ENCODE measurements around the gene SLC7A4. TPM values are rescaled to one million over a fixed set of nuclear protein-coding genes. Genes with fewer than 3 reads are reported as not detected.

SLC7A4 gene
- total RNA-seq, 1 donor from 2014 or later, result 5.6 TPM

- no peak for DNase-seq (ENCODE audit: low spot score)
Observed at GRCh38 chr22:20997536-20998257, 34.7 kb downstream of the SLC7A4 start.

GRCh38 chr22:20996598-20997535 lies 35.5 kb downstream of the SLC7A4 start:
- DNase-seq (ENCODE audit: low spot score), result no peak

GRCh38 chr22:20996031-20996410 lies 36.3 kb downstream of the SLC7A4 start:
- DNase-seq (ENCODE audit: low spot score), result no peak

GRCh38 chr22:20995329-20996030 lies 36.9 kb downstream of the SLC7A4 start:
- DNase-seq (ENCODE audit: low spot score), result no peak

- no peak for DNase-seq (ENCODE audit: low spot score)
Observed at GRCh38 chr22:20994902-20995241, 37.5 kb downstream of the SLC7A4 start.

- DNase-seq (ENCODE audit: low spot score), result no peak
Observed at GRCh38 chr22:20994128-20994901, 38.0 kb downstream of the SLC7A4 start.

- no peak for DNase-seq (ENCODE audit: low spot score)
Observed at GRCh38 chr22:20993304-20994127, 38.8 kb downstream of the SLC7A4 start.

GRCh38 chr22:20992456-20993303 lies 39.7 kb downstream of the SLC7A4 start:
- no peak for DNase-seq (ENCODE audit: low spot score)

- DNase-seq (ENCODE audit: low spot score), result no peak
Observed at GRCh38 chr22:20992056-20992442, 40.3 kb downstream of the SLC7A4 start.

- no peak for DNase-seq (ENCODE audit: low spot score)
Observed at GRCh38 chr22:20991252-20992055, 40.9 kb downstream of the SLC7A4 start.

GRCh38 chr22:20990184-20991180 lies 41.9 kb downstream of the SLC7A4 start:
- no peak for DNase-seq (ENCODE audit: low spot score)

- DNase-seq (ENCODE audit: low spot score), result no peak
Observed at GRCh38 chr22:20989323-20990138, 42.8 kb downstream of the SLC7A4 start.

- no peak for DNase-seq (ENCODE audit: low spot score)
Observed at GRCh38 chr22:20988573-20989322, 43.6 kb downstream of the SLC7A4 start.

GRCh38 chr22:20987375-20987774 lies 45.0 kb downstream of the SLC7A4 start:
- no peak for DNase-seq (ENCODE audit: low spot score)

- no peak for DNase-seq (ENCODE audit: low spot score)
Observed at GRCh38 chr22:20986365-20986764, 46.0 kb downstream of the SLC7A4 start.

- no peak for DNase-seq (ENCODE audit: low spot score)
Observed at GRCh38 chr22:20985720-20986119, 46.6 kb downstream of the SLC7A4 start.

All from mucosa of gallbladder (tissue), 1 donor.